PFSK-1 (cell line): ENCODE measurements around the gene CNTN5.

Experiments
- FOXP2 ChIP-seq: optimal IDR thresholded peaks from 2 replicates; pipeline ENCODE3; 2011; ENCODE audit warnings: borderline replicate concordance, control low read depth, inconsistent platforms; ENCODE audit not compliant: insufficient read depth; ENCODE audit errors: extremely low read length, extremely low read depth
- POLR2AphosphoS5 ChIP-seq: IDR thresholded peaks from 2 replicates; pipeline ENCODE4 v1.6.1; 2012; ENCODE audit warnings: low read depth, mild to moderate bottlenecking, control low read depth, low read length, moderate library complexity
- SIN3A ChIP-seq: IDR thresholded peaks from 2 replicates; pipeline ENCODE4 v1.6.1; 2012; ENCODE audit warnings: mild to moderate bottlenecking, low read length, moderate library complexity, borderline replicate concordance; ENCODE audit not compliant: insufficient read depth
- TAF1 ChIP-seq: IDR thresholded peaks from 2 replicates; pipeline ENCODE4 v1.6.1; 2012; ENCODE audit warnings: low read length, control low read depth, borderline replicate concordance; ENCODE audit not compliant: insufficient read depth
- TF ChIP-seq, protein P1 (sequence below), 2 experiments: IDR thresholded peaks; 2 replicates each; pipeline versions ENCODE4 v1.6.1 to v1.8.0; 2011 to 2012; ENCODE audit warnings: low read depth in 2 of 2, low read length in 2 of 2, control low read depth in 1 of 2, inconsistent platforms in 1 of 2, mild to moderate bottlenecking in 1 of 2, moderate library complexity in 1 of 2; ENCODE audit not compliant: insufficient read depth in 1 of 2

Gene CNTN5

DNA sequence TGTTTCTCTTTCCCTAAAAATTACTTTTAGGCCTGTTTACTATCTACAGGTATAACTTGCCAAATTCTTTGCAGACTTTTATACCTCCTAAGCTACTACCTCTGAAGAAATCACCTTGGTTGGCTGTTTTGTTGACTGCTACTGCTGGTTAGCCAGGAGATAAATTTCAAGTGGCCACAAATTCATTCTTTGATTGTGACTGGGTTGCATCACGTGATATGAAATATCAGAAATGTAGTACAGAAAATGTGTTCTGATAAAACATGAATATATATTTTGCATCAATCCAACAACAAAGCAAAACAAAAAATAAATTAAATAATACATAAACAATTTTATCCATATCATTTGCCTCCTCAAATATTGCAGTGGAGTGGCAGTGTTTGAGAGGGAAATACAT is 291.1 kb downstream of the CNTN5 start:
- TF ChIP-seq POLR2AphosphoS5 = no peak
- TF ChIP-seq FOXP2 = no peak
- TF ChIP-seq SIN3A = no peak
- TF ChIP-seq, protein P1, sequence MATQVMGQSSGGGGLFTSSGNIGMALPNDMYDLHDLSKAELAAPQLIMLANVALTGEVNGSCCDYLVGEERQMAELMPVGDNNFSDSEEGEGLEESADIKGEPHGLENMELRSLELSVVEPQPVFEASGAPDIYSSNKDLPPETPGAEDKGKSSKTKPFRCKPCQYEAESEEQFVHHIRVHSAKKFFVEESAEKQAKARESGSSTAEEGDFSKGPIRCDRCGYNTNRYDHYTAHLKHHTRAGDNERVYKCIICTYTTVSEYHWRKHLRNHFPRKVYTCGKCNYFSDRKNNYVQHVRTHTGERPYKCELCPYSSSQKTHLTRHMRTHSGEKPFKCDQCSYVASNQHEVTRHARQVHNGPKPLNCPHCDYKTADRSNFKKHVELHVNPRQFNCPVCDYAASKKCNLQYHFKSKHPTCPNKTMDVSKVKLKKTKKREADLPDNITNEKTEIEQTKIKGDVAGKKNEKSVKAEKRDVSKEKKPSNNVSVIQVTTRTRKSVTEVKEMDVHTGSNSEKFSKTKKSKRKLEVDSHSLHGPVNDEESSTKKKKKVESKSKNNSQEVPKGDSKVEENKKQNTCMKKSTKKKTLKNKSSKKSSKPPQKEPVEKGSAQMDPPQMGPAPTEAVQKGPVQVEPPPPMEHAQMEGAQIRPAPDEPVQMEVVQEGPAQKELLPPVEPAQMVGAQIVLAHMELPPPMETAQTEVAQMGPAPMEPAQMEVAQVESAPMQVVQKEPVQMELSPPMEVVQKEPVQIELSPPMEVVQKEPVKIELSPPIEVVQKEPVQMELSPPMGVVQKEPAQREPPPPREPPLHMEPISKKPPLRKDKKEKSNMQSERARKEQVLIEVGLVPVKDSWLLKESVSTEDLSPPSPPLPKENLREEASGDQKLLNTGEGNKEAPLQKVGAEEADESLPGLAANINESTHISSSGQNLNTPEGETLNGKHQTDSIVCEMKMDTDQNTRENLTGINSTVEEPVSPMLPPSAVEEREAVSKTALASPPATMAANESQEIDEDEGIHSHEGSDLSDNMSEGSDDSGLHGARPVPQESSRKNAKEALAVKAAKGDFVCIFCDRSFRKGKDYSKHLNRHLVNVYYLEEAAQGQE (IDR thresholded peaks at IDR 0.05; ENCODE audit: insufficient read depth in 1 of 2, low read depth in 2 of 2, low read length in 2 of 2) = no peak
- TF ChIP-seq TAF1 = no peak

DNA sequence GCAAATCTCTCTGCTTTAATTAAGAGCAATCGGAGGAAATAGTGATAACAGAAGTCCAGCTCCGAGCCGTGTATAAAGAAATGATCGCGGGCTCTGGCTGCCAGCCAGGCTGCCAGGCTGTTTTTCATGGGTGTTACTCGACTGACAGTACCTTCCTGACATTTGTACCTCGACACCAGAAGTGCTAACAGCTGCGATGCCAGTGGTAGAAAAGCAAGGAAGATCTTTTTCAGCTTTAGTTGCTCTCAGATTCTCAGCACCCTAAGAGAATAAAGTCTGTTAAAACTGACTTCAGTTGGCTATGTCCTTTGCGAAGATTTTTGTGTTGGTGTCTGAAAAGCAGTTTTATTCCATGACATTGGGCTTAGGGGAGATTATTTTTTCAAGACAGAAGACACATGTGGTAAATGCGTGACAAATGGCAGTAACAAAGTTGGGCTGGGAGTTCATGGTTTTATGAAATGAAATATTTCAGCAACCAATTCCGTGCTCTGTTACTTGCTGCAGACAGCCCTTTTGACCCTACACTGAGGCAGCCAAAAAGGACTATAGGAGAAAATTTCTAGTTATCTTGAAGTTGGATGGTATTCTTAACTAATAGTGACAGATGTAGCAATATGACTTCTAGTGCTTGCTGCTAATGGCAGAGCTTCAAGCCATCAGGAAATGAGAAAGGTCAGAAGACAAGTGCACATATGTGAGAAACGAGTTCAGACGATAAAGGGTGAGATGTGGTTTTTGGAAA is 296.2 kb downstream of the CNTN5 start:
- TF ChIP-seq, protein P1 (IDR thresholded peaks at IDR 0.05; ENCODE audit: insufficient read depth in 1 of 2, low read depth in 2 of 2, low read length in 2 of 2) = no peak
- TF ChIP-seq TAF1 (no peak), FOXP2 (no peak), SIN3A (no peak), POLR2AphosphoS5 (no peak)

- no peak for TF ChIP-seq FOXP2
- TF ChIP-seq, protein P1 (IDR thresholded peaks at IDR 0.05; ENCODE audit: insufficient read depth in 1 of 2, low read depth in 2 of 2, low read length in 2 of 2) = no peak
- no peak for TF ChIP-seq POLR2AphosphoS5
- no peak for TF ChIP-seq SIN3A
- TF ChIP-seq TAF1 = no peak
Observed at GRCh38 chr11:99320769-99321290, 300.1 kb downstream of the CNTN5 start.

DNA sequence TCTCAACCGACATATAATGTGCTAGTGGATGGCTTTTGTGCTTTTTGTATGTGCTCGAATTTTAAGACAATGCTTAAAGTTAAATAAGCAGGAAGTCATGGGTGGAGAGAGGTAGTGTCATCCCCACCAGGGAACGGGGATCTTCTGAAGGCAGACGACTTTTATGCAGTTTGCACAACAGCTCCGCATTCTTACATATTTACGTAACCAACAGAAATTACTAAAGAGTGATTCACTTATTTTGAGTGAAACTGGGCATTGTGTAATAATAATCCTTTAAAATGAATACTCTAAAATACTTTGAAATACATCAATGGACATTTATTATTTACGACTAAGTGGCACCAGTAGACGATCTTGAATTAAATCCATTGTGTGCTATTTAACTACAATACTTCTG is 305.1 kb downstream of the CNTN5 start:
- no peak for TF ChIP-seq SIN3A
- TF ChIP-seq TAF1 = no peak
- TF ChIP-seq FOXP2 = no peak
- TF ChIP-seq POLR2AphosphoS5 = no peak
- TF ChIP-seq, protein P1 (IDR thresholded peaks at IDR 0.05; ENCODE audit: insufficient read depth in 1 of 2, low read depth in 2 of 2, low read length in 2 of 2) = no peak

DNA sequence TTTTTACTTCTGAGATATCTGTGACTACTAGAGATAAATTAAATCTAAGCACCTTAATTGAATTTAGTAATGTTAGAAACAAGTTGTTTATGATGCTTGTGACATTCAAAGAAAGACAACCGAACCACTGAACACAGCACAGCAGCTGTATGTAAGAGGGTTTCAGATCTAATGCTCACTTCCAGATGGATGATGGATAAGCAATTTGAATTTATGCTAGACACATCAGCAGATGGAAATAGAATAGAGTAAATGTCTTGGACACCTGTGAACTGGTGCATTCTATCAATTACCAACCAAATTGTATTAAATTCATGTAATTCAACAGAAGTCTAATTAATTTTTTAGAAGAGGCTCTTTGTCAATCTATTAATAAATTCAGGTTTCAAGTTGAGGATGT is 306.3 kb downstream of the CNTN5 start:
- no peak for TF ChIP-seq FOXP2
- no peak for TF ChIP-seq SIN3A
- TF ChIP-seq, protein P1 (IDR thresholded peaks at IDR 0.05; ENCODE audit: insufficient read depth in 1 of 2, low read depth in 2 of 2, low read length in 2 of 2) = no peak
- TF ChIP-seq TAF1 = no peak
- TF ChIP-seq POLR2AphosphoS5 = no peak
